Thyroid gland (tissue), 4 donors: ENCODE data around the gene SUV39H2. TPM values are rescaled to one million over a fixed set of nuclear protein-coding genes. Genes with fewer than 3 reads are reported as not detected.

Experiments used
- DNase-seq, 2 donors: peaks; one replicate each; pipeline ENCODE4 v3.0.0-alpha.2; 2019
- H3K27ac ChIP-seq, 3 donors: fragments of 200-600 bp; sonication (generic); 1 replicate in 2 of 3; 2 replicates in 1 of 3; pipeline ENCODE4 v1.5.1; 2016 to 2019; ENCODE audit warnings: mild to moderate bottlenecking in 1 of 3, moderate library complexity in 1 of 3
- H3K27me3 ChIP-seq: fragments of 200-600 bp; sonication (generic); one replicate; pipeline ENCODE4 v1.5.1; 2019
- H3K36me3 ChIP-seq, 2 donors: fragments of 200-600 bp; sonication (generic); one replicate each; pipeline ENCODE4 v1.5.1; 2016 to 2019
- H3K4me1 ChIP-seq, 2 donors: fragments of 200-600 bp; sonication (generic); one replicate each; pipeline ENCODE4 v1.5.1; 2017 to 2019
- H3K4me3 ChIP-seq, 3 donors: fragments of 200-600 bp; sonication (generic); replicated peaks in 1 of 3; 1 replicate in 2 of 3; 2 replicates in 1 of 3; pipeline ENCODE4 v1.5.1; 2016; ENCODE audit warnings: mild to moderate bottlenecking in 1 of 3
- H3K9me3 ChIP-seq: fragments of 200-600 bp; sonication (generic); one replicate; pipeline ENCODE4 v1.5.1; 2017
- CTCF ChIP-seq, 6 experiments: fragments of 200-600 bp in 3 of 6; fragments of 450-650 bp in 3 of 6; sonication (generic) in 3 of 6; IDR thresholded peaks; one replicate each; pipeline ENCODE4 v1.5.1; 2016 to 2019; ENCODE audit warnings: antibody characterized with exemption in 6 of 6, mild to moderate bottlenecking in 2 of 6, inconsistent platforms in 1 of 6, moderate library complexity in 1 of 6
- POLR2A ChIP-seq, 2 donors: fragments of 450-650 bp; IDR thresholded peaks; one replicate each; pipeline ENCODE4 v1.6.1; 2017; ENCODE audit warnings: antibody characterized with exemption in 2 of 2, mild to moderate bottlenecking in 2 of 2, moderate library complexity in 1 of 2
- WGBS, 2 donors: methylation state at CpG; one replicate each; pipeline ENCODE4 v1.1.5; 2017; 5-methylcytosine and 5-hydroxymethylcytosine counted together
- intact Hi-C: fragments of 100-400 bp; cut with DNase I; formaldehyde crosslinking; loops from one replicate; pipeline ENCODE4 v1.15.1; 2023
- total RNA-seq, 4 donors: library from RNA; depleted of rRNA; stranded (reverse); fragments of >200 nt; gene quantifications; one replicate each; pipeline ENCODE4 v1.2.3, GENCODE V29; 2016

SUV39H2 gene
- total RNA-seq, 4 donors from 2014 or later: 5.1 to 9.6 (median 8.7) TPM

- peaks cover 11 to 15% of the 10 kb centered on the region in 2 donors for H3K4me1 ChIP-seq
- WGBS, 2 donors: 0% methylated on average over 6 to 43 of the region's 72 CpGs
- peaks cover 8 to 9% of the 10 kb centered on the region in 2 donors for H3K36me3 ChIP-seq
- intact Hi-C loops: no loop called here
- DNase-seq: peak; percentile 99
- peak within 1 kb of the TSS; percentile 71 to 94 (median 77) for H3K4me3 ChIP-seq
- no peaks in the 10 kb centered on the region for H3K27me3 ChIP-seq
- TF ChIP-seq CTCF (IDR thresholded peaks at IDR 0.05): peak in 1 of 6 experiments; percentile 22
- peak; percentile 30 to 93 for TF ChIP-seq POLR2A (IDR thresholded peaks at IDR 0.05)
- peak within 1 kb of the TSS; percentile 94 to 96 (median 96) for H3K27ac ChIP-seq
- H3K9me3 ChIP-seq: no peaks in the 10 kb centered on the region
Measured at GRCh38 chr10:14837757-14838581, 40.7 kb upstream of the SUV39H2 start, which contains the start of the genes CDNF, HSPA14 and MSANTD7. CDNF (minus strand) TSS chr10:14838037; CDS start chr10:14837946, 91 bp downstream. HSPA14 (plus strand) TSS chr10:14838306; CDS start chr10:14838403, 97 bp downstream. MSANTD7 (plus strand) TSS chr10:14838306; CDS start chr10:14842285, 3,979 bp downstream.

GRCh38 chr10:14838582-14839304 is 39.9 kb upstream of the SUV39H2 start:
- Histone ChIP-seq H3K4me3 (peak overlapping the region; percentile 69 to 94 (median 77)), H3K27me3 (no peaks in the 10 kb centered on the region), H3K9me3 (no peaks in the 10 kb centered on the region), H3K27ac (peak overlapping the region; percentile 68 to 96 (median 70)), H3K36me3 (peaks cover 14 to 16% of the 10 kb centered on the region in 2 donors), H3K4me1 (peaks cover 11 to 15% of the 10 kb centered on the region in 2 donors)
- peak in 1 of 2 donors; percentile 35 for DNase-seq
- no peak for TF ChIP-seq POLR2A (IDR thresholded peaks at IDR 0.05)
- no peak for TF ChIP-seq CTCF (IDR thresholded peaks at IDR 0.05)
- intact Hi-C loops: no loop called here
- 0 to 1% methylated on average over 20 to 26 of the region's 60 CpGs for WGBS, 2 donors

- Histone ChIP-seq H3K27ac (peak overlapping the region in 1 of 3 donors; percentile 68), H3K4me1 (peaks cover 11 to 15% of the 10 kb centered on the region in 2 donors), H3K36me3 (peaks cover 17 to 21% of the 10 kb centered on the region in 2 donors), H3K4me3 (peak overlapping the region; percentile 69 to 94 (median 77)), H3K9me3 (no peaks in the 10 kb centered on the region), H3K27me3 (no peaks in the 10 kb centered on the region)
- no peak for DNase-seq
- 10 to 11% methylated on average over 14 of the region's 14 CpGs for WGBS, 2 donors
- intact Hi-C loops: no loop called here
- TF ChIP-seq CTCF (IDR thresholded peaks at IDR 0.05) (no peak), POLR2A (IDR thresholded peaks at IDR 0.05) (no peak)
Measured at GRCh38 chr10:14839305-14839695, 39.4 kb upstream of the SUV39H2 start.

- Histone ChIP-seq H3K27me3 (no peaks in the 10 kb centered on the region), H3K27ac (no peak overlapping the region), H3K36me3 (peaks cover 17 to 27% of the 10 kb centered on the region in 2 donors), H3K9me3 (no peaks in the 10 kb centered on the region), H3K4me1 (peaks cover 11 to 15% of the 10 kb centered on the region in 2 donors), H3K4me3 (no peak overlapping the region)
- DNase-seq: no peak
- 97 to 100% methylated on average over 2 of the region's 2 CpGs for WGBS, 2 donors
- intact Hi-C loops: no loop called here
- TF ChIP-seq CTCF (IDR thresholded peaks at IDR 0.05) (no peak), POLR2A (IDR thresholded peaks at IDR 0.05) (no peak)
Measured at GRCh38 chr10:14840178-14840577, 38.5 kb upstream of the SUV39H2 start.
